ENCODE measurements around the gene MS4A2. TPM values are rescaled to one million over a fixed set of nuclear protein-coding genes. Genes with fewer than 3 reads are reported as not detected.
"Not testable (repeated sequence)": the region's sequence is repeated elsewhere in the genome, so short reads cannot be mapped to it uniquely, and the experiment has no call there.

The MS4A2 gene
- total and polyA plus RNA-seq, 8 donors = 0.04 to 6.1 (median 0.08) TPM; not detected in 1

- intact Hi-C loops (cut with DNase I) = no loop called here
- H3K27ac ChIP-seq = no peak overlapping the region
- H3K9me3 ChIP-seq = no peaks in the 10 kb centered on the region
- no peak for TF ChIP-seq CTCF (IDR thresholded peaks at IDR 0.05)
- no peak for DNase-seq
- no peak for ATAC-seq
- no peak overlapping the region for H3K4me3 ChIP-seq
- no peaks in the 10 kb centered on the region for H3K27me3 ChIP-seq
- no peaks in the 10 kb centered on the region for H3K4me1 ChIP-seq
- H3K36me3 ChIP-seq = no peaks in the 10 kb centered on the region
These were observed 37.6 kb downstream of the MS4A2 start for GRCh38 chr11:60125956-60126585.

GRCh38 chr11:60127311-60127811 lies 38.9 kb downstream of the MS4A2 start:
- no peaks in the 10 kb centered on the region for H3K4me1 ChIP-seq
- no peak overlapping the region for H3K27ac ChIP-seq
- no peak for TF ChIP-seq CTCF (IDR thresholded peaks at IDR 0.05)
- no peaks in the 10 kb centered on the region for H3K27me3 ChIP-seq
- ATAC-seq (no peak), DNase-seq (no peak)
- H3K9me3 ChIP-seq = no peaks in the 10 kb centered on the region
- no peak overlapping the region for H3K4me3 ChIP-seq
- H3K36me3 ChIP-seq = no peaks in the 10 kb centered on the region
- intact Hi-C loops (cut with DNase I) = no loop called here

- no peaks in the 10 kb centered on the region for H3K27me3 ChIP-seq
- DNase-seq = no peak
- no peaks in the 10 kb centered on the region for H3K9me3 ChIP-seq
- no peaks in the 10 kb centered on the region for H3K4me1 ChIP-seq
- intact Hi-C loops (cut with DNase I) = no loop called here
- H3K4me3 ChIP-seq = no peak overlapping the region
- H3K36me3 ChIP-seq = no peaks in the 10 kb centered on the region
- H3K27ac ChIP-seq = no peak overlapping the region
- ATAC-seq = no peak
- no peak for TF ChIP-seq CTCF (IDR thresholded peaks at IDR 0.05)
These were observed 39.9 kb downstream of the MS4A2 start for GRCh38 chr11:60128376-60128775.

- intact Hi-C loops (cut with DNase I); H3K27me3 ChIP-seq; H3K4me1 ChIP-seq; DNase-seq; H3K9me3 ChIP-seq; H3K27ac ChIP-seq; H3K36me3 ChIP-seq; H3K4me3 ChIP-seq; ATAC-seq: not testable (repeated sequence)
These were observed 40.4 kb downstream of the MS4A2 start for GRCh38 chr11:60128866-60129265.

GRCh38 chr11:60129853-60130252 lies 41.4 kb downstream of the MS4A2 start:
- Histone ChIP-seq H3K36me3 (no peaks in the 10 kb centered on the region), H3K27me3 (no peaks in the 10 kb centered on the region), H3K4me1 (no peaks in the 10 kb centered on the region), H3K27ac (no peak overlapping the region), H3K4me3 (no peak overlapping the region), H3K9me3 (no peaks in the 10 kb centered on the region)
- ATAC-seq (no peak), DNase-seq (no peak)
- no peak for TF ChIP-seq CTCF (IDR thresholded peaks at IDR 0.05)
- intact Hi-C loops (cut with DNase I) = no loop called here

- no peaks in the 10 kb centered on the region for H3K36me3 ChIP-seq
- ATAC-seq = peak; percentile 71
- peak in 1 of 4 donors; percentile 12 for DNase-seq
- H3K4me1 ChIP-seq = no peaks in the 10 kb centered on the region
- H3K27ac ChIP-seq = no peak overlapping the region
- no peak overlapping the region for H3K4me3 ChIP-seq
- no peaks in the 10 kb centered on the region for H3K9me3 ChIP-seq
- peak in 1 of 2 donors; percentile 12 for TF ChIP-seq CTCF (IDR thresholded peaks at IDR 0.05)
- H3K27me3 ChIP-seq = no peaks in the 10 kb centered on the region
- intact Hi-C loops (cut with DNase I) = no loop called here
These were observed 42.0 kb downstream of the MS4A2 start for GRCh38 chr11:60130496-60130895.
